Ovary (tissue), 3 donors: ENCODE results near the gene ERC1.

Experiments
- CTCF ChIP-seq, 3 donors: fragments of 450-650 bp in 2 of 3; fragments of 200-600 bp in 1 of 3; IDR thresholded peaks; one replicate each; pipeline versions ENCODE4 v1.5.1 to v1.8.0; 2016 to 2022; ENCODE audit warnings: antibody characterized with exemption in 3 of 3, mild to moderate bottlenecking in 1 of 3
- EP300 ChIP-seq: sonication (generic); formaldehyde crosslinking; IDR thresholded peaks from one replicate; pipeline ENCODE4 v1.6.1; 2017; ENCODE audit warnings: antibody characterized with exemption
- POLR2A ChIP-seq: fragments of 450-650 bp; IDR thresholded peaks from one replicate; pipeline ENCODE4 v1.6.1; 2017; ENCODE audit warnings: antibody characterized with exemption, mild to moderate bottlenecking, moderate library complexity
- donor health status: DM: no; HTN: no; CAD: no.

GRCh38 chr12:1093166-1093751, 102.2 kb downstream of the ERC1 start:
- peak in 2 of 3 donors; percentile 44 to 51 for TF ChIP-seq CTCF (IDR thresholded peaks at IDR 0.05)
- TF ChIP-seq POLR2A, result no peak
- TF ChIP-seq EP300, result no peak
